ENCODE results near the gene KRTAP10-2. TPM values are rescaled to one million over a fixed set of nuclear protein-coding genes. Genes with fewer than 3 reads are reported as not detected.

The KRTAP10-2 gene
- total RNA-seq, 4 donors from 2014 or later: not detected

DNA sequence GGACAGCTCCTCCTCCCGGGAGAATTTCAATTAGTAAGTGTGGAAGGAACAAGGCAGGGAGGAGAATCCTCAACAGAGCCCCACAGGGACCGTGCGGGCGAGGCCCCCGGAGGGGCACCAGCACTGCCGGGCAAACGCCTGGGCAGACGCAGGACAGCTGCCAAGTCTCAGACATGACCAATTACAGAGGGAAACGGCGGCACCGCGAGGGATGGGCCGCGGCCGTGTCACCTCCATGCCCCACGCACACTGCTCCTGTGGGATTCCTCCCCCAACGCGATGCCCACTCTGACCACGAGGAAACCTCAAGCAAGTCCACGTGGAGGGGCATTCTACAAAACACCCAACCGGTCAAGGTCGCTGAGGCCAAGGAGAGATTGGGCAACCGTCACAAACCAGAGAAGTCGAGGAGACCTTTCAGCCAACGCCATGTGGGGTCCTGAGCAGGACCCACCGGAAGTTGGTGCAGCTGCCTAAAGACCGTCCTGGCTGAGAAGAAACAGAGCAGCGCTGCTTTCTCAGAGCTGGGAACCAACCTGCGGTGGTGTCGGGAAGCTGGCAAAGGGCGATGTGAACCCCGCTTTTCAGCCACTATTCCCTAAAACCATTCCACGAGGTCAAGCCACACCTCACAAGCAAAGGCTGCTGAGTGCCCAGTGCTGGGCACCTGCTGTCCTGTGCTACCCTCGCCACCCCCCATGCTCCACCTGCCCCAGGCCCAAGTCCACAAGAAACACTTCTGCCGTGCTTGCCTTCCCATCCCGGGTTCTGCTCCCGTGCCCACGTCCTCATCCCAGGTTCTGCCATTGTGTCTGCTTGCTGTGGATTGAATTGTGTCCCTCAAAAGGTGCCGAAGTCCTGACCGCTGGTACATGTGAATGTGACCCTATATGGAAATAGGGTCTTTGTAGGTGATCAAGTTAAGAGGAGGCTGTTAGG, 20.8 kb upstream of the KRTAP10-2 start:
- Histone ChIP-seq H3K36me3 (no peaks in the 10 kb centered on the region), H3K27ac (no peak overlapping the region), H3K4me1 (no peaks in the 10 kb centered on the region), H3K27me3 (no peaks in the 10 kb centered on the region), H3K9me3 (no peaks in the 10 kb centered on the region), H3K4me3 (replicated peaks in 1 of 3) (no peak overlapping the region)
- intact Hi-C loops (cut with DNase I): no loop called here
- no peak for TF ChIP-seq POLR2A (IDR thresholded peaks at IDR 0.05)
- TF ChIP-seq, protein P1, sequence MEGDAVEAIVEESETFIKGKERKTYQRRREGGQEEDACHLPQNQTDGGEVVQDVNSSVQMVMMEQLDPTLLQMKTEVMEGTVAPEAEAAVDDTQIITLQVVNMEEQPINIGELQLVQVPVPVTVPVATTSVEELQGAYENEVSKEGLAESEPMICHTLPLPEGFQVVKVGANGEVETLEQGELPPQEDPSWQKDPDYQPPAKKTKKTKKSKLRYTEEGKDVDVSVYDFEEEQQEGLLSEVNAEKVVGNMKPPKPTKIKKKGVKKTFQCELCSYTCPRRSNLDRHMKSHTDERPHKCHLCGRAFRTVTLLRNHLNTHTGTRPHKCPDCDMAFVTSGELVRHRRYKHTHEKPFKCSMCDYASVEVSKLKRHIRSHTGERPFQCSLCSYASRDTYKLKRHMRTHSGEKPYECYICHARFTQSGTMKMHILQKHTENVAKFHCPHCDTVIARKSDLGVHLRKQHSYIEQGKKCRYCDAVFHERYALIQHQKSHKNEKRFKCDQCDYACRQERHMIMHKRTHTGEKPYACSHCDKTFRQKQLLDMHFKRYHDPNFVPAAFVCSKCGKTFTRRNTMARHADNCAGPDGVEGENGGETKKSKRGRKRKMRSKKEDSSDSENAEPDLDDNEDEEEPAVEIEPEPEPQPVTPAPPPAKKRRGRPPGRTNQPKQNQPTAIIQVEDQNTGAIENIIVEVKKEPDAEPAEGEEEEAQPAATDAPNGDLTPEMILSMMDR (IDR thresholded peaks at IDR 0.05): no peak
- no peak for DNase-seq
- WGBS, 2 donors: 91 to 92% methylated on average over 40 of the region's 40 CpGs

DNA sequence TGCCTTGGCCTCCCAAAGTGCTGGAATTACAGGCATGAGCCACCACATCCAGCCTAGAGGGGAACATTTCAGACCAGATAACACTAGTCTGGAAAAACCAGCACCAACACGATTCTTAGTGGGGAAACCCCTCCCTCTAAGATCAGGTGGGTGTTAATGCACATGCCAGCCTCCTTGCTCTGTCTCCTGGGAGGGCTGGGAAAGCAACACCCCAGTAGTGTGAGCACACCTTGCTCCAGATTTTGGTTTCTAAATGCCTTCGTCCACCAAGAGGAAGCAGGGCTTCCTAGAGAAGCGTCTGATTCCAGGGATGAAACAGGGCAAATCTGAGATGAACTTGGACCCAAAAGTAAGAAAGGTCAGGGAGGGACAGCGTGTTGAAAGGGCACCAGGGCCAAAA, 20.0 kb upstream of the KRTAP10-2 start:
- no peak for TF ChIP-seq POLR2A (IDR thresholded peaks at IDR 0.05)
- TF ChIP-seq, protein P1 (IDR thresholded peaks at IDR 0.05): no peak
- no peaks in the 10 kb centered on the region for H3K9me3 ChIP-seq
- 86 to 95% methylated on average over 3 to 4 of the region's 4 CpGs for WGBS, 2 donors
- intact Hi-C loops (cut with DNase I): no loop called here
- no peak overlapping the region for H3K4me3 ChIP-seq (replicated peaks in 1 of 3)
- H3K36me3 ChIP-seq: no peaks in the 10 kb centered on the region
- H3K27ac ChIP-seq: no peak overlapping the region
- no peaks in the 10 kb centered on the region for H3K4me1 ChIP-seq
- H3K27me3 ChIP-seq: no peaks in the 10 kb centered on the region
- DNase-seq: no peak

DNA sequence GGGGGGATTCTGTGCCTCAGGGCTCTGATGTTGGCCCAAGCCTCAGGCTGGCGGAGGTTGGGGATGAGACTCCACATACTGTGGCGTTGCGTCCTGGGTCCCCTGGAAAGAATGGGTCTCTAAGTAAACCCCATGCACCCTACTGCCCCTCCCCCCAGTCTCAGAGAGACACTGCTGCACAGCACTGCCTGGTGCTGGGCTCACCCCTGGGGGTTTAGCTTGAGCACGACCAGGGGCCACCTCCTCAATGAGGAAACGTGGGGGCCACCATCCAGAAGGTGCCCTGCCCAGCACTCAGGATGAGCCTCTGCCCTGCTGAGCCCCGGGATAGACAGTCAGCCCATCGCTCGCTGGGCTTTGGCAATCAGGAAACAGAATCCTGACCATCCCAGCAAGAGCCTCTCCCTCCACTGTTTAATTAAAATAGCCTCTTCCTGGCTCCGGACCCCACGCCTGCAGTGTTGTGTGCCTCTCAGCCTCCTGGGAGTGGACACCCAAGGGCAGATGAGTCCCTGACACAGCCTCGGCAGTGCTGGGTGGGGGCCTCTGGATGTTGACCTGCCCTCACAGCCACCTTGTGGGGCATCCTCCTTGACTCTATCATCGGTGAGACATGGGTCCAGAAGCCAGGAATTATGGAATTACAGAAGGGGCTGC, 18.7 kb upstream of the KRTAP10-2 start:
- H3K36me3 ChIP-seq: no peaks in the 10 kb centered on the region
- no peaks in the 10 kb centered on the region for H3K27me3 ChIP-seq
- H3K9me3 ChIP-seq: no peaks in the 10 kb centered on the region
- intact Hi-C loops (cut with DNase I): no loop called here
- 76 to 82% methylated on average over 3 to 12 of the region's 12 CpGs for WGBS, 2 donors
- no peak for DNase-seq
- no peaks in the 10 kb centered on the region for H3K4me1 ChIP-seq
- TF ChIP-seq, protein P1 (IDR thresholded peaks at IDR 0.05): no peak
- no peak for TF ChIP-seq POLR2A (IDR thresholded peaks at IDR 0.05)
- H3K4me3 ChIP-seq (replicated peaks in 1 of 3): no peak overlapping the region
- no peak overlapping the region for H3K27ac ChIP-seq

DNA sequence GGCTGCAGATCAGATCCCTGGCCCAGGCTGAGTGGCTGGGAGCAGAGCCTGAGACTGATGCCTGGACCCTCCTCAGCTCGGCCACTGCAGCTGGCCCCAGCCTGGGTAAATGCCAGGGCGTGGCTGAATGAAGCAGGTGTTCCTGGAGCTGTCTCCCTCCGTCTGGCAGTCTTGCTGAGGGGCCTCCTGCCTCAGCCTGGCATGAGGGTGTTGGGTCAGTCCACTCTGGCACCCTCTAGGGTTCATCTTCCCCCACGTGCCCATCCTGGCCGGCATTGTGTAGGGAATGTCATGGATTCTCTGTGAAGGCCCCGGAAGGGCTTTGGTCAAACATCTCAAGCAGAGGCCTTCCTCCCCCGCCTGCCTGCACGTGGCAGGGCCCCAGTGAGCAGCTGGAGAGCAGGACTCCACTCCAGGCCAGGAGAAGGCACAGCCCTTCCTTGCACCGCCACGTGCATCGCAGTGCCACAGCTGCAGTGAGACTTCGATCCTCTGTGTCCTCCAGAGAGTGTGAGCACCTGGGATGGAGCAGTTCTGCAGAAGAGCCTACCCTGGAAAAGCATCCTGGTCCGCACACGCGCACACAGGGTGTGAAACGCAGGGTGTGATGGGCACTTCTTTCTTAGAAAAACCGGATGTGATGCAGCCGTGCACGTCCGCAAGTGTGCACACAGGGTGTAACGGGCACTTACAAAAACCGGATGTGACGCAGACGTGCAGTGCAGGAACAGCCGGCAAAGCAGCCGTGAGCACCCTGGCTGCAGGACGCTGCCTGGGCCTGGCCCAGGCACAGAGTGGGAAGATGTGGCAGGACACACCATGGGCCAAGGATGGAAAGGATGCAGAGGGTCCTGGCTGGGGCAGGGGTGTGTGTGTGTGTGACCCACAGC, 17.6 kb upstream of the KRTAP10-2 start:
- TF ChIP-seq POLR2A (IDR thresholded peaks at IDR 0.05): no peak
- TF ChIP-seq, protein P1 (IDR thresholded peaks at IDR 0.05): no peak
- no peaks in the 10 kb centered on the region for H3K27me3 ChIP-seq
- H3K4me3 ChIP-seq (replicated peaks in 1 of 3): no peak overlapping the region
- no peaks in the 10 kb centered on the region for H3K9me3 ChIP-seq
- intact Hi-C loops (cut with DNase I): no loop called here
- H3K36me3 ChIP-seq: no peaks in the 10 kb centered on the region
- 84 to 92% methylated on average over 19 to 26 of the region's 27 CpGs for WGBS, 2 donors
- H3K4me1 ChIP-seq: no peaks in the 10 kb centered on the region
- H3K27ac ChIP-seq: no peak overlapping the region
- DNase-seq: no peak
